GM12801 (cell line): ENCODE measurements around the gene ANXA6.

ENCODE experiments used
- TF ChIP-seq, protein P1 (sequence below): IDR thresholded peaks from one replicate; pipeline ENCODE4 v1.5.1; 2011; ENCODE audit warnings: control low read depth; ENCODE audit not compliant: insufficient read length; ENCODE audit errors: extremely low read depth

ANXA6 gene

DNA sequence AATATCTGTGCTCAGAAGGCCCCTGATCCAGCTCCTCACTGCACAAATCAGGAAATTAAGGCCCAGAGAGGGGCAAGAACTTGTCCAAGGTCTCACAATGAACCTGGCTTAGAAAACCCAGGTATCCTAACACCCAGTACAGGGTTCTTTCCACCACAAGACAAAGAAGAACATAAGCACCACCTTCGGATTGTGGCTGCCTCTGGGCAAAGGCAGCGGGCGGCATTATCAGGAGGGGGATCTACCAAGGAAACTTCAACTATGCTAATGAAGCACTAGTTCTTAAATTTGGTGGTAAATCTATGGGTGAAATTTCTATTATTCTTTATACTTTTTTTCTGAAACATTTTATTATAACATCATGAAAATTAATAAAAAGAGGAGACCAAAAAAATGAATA lies 17.9 kb downstream of the ANXA6 start:
- TF ChIP-seq, protein P1, sequence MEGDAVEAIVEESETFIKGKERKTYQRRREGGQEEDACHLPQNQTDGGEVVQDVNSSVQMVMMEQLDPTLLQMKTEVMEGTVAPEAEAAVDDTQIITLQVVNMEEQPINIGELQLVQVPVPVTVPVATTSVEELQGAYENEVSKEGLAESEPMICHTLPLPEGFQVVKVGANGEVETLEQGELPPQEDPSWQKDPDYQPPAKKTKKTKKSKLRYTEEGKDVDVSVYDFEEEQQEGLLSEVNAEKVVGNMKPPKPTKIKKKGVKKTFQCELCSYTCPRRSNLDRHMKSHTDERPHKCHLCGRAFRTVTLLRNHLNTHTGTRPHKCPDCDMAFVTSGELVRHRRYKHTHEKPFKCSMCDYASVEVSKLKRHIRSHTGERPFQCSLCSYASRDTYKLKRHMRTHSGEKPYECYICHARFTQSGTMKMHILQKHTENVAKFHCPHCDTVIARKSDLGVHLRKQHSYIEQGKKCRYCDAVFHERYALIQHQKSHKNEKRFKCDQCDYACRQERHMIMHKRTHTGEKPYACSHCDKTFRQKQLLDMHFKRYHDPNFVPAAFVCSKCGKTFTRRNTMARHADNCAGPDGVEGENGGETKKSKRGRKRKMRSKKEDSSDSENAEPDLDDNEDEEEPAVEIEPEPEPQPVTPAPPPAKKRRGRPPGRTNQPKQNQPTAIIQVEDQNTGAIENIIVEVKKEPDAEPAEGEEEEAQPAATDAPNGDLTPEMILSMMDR: no peak

DNA sequence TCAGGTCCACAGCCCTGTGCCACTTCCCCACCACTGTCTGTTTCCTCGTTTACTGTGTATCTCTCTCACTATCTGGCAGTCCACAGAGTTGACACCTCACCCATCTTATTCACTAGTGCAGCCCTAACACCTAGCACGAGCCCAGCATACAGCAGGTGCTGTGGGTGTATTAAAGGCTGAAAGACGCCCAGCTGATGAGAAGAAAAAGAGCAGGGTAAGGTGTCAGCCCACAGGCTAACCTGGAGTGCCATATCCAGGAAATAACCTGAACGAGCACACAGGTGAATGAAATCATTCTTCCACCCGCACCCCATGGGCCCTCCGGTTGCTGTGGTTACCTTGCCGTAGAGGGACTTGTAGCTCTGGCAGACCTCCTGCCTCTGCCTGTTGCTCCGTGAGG lies 18.6 kb downstream of the ANXA6 start:
- TF ChIP-seq, protein P1: no peak

DNA sequence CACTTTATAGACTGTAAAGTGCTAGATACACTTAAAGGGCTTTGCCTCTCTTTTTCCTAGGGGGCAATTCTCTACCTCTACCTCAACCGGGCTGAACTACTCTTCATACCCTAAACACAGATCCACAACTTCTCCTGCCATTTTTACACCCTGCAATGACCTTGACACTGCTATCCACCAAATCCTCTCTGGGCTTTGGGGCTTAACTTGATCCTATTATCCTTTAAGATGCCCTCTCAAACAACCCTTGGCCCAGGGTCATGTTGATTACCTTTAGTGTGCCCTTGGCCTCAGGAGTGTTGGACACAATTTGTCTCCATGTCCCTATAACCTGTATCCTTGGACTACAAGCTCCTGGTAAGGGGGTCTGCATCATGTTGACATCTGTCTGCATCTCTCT lies 19.5 kb downstream of the ANXA6 start:
- TF ChIP-seq, protein P1: no peak

DNA sequence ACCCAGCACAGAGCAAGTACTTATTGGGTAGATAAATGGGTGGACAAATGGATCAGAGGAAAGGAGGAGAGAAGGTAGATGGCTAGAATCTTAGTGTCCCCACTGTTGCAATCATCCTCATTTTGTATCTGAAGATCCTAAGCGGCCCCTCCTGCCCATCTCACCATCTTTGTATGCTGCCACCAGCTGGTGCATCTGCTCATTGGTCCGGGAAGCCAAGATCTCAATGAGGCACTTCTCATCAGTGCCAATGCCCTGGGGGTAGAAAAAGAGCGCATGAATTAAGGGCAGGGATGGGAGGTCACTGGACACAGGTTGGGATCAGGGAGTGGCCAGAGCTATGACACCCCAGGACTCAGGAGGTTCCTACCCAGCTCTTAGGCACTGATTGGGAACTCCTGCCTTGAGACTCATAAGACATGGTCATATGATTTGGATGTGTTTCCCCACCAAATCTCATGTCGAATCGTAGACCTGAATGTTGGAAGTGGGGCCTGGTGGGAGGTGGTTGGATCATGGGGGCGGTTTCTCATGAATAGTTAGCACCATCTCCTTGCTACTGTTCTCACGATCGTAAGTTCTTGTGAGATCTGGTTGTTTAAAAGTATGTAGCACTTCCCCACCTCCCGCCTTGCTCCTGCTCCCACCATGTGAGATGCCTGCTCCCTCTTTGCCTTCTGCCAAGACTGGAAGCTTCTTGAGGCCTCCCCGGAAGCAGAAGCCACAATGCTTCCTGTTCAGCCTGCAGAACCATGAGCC lies 20.3 kb downstream of the ANXA6 start:
- TF ChIP-seq, protein P1: no peak

DNA sequence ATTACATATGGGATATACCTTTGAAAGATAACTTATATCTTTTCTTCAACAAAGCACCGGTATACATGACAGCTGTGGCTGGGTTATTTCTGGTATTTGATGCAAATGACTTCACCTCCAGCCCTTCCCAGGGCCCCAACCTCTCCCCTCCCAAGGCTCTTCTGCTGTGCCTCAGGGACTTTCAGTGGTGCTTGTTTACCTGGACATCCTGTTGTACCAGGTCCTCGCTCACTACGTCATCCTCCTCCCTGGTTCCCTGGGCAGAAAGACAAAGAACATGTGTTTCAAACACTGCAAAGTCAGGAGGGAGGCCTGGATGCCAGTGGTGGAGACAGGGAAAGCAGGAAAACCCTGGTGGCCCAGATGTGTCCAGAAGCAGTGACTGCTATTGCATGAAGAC lies 23.4 kb downstream of the ANXA6 start:
- TF ChIP-seq, protein P1: no peak

DNA sequence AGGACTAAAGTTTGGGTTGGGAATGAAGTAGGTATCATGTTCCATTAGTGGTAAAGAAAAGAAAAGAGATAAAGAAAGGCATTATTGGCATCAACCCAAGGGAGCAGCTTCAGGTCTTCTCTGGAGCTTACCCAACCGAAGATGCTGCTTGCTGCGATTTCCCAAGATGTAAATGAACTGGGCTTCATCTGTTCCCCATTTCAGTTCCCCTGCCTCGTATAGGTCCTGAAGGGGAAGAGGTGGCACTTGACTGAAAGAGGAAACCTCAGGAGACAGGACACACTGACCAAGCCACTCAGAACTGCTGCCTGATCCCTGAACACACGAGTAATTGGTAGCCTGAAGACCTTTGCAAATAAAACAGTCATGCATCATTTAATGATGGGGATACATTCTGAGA lies 24.6 kb downstream of the ANXA6 start:
- TF ChIP-seq, protein P1: no peak

DNA sequence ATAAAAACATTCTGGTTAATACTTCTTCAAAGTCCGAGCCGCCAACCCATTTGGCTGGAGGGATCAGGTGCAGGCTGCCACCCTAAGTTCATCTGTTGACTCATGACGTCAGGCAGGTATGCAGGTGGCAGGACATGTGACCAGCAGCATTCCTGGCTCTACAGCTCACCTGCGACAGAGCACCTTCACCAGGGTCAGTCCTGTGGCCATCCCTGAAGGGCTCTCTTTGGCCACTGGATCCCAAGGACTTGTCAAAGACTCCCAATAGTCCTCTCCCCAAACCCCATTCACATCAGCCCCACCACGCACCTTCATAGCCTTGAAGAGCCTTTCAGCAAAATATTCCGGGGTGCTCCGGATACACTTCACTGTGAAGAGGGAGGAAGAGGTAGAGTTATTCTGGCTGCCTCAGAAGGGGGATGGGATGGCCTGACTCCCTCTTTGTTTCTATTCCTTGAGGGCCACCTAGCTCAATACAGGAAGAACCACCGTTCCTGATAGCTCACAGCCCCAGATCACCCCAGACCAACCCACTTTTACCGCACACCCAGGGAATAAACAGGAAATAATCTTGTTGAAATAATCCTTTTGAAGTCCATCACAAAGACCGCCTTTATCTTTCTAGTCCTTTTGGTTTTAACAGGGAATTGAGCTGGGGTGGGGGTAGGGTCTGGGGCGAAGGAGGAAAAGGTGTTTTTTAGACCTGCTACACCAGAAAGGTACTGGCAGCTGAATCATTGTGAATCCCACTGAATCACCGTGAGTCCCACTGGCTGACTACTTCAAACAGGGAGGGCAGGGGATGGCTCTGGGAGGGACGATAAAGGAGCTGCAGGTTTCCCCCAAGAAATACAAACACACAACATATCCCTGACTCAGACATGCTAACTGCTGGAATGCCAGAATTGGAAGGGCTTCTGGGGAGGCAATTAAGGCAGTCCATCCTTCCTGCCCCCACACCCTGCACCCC lies 26.4 kb downstream of the ANXA6 start:
- TF ChIP-seq, protein P1: no peak
